Neuronal stem cell (in vitro differentiated cells): ENCODE results near the gene SLC16A4. TPM values are rescaled to one million over a fixed set of nuclear protein-coding genes. Genes with fewer than 3 reads are reported as not detected.
"Not testable (repeated sequence)": the region's sequence is repeated elsewhere in the genome, so short reads cannot be mapped to it uniquely, and the experiment has no call there.

ENCODE experiments used
- DNase-seq: peaks from one replicate; pipeline ENCODE4 v3.0.0-alpha.2; 2013; ENCODE audit warnings: low spot score
- H2AFZ ChIP-seq: one replicate; pipeline ENCODE4 v1.6.1; 2013; ENCODE audit warnings: mild to moderate bottlenecking, low read length, inconsistent platforms
- H2AK5ac ChIP-seq: 2 replicates; pipeline ENCODE4 v1.6.1; 2013; ENCODE audit warnings: low read depth, mild to moderate bottlenecking, inconsistent platforms, low read length, moderate library complexity, mixed read lengths
- H2BK120ac ChIP-seq: 2 replicates; pipeline ENCODE4 v1.6.1; 2013; ENCODE audit warnings: low read depth, mild to moderate bottlenecking, inconsistent platforms, low read length, moderate library complexity, mixed read lengths
- H2BK12ac ChIP-seq: one replicate; pipeline ENCODE4 v1.6.1; 2013; ENCODE audit warnings: low read length, inconsistent platforms
- H2BK15ac ChIP-seq: 2 replicates; pipeline ENCODE4 v1.6.1; 2013; ENCODE audit warnings: mild to moderate bottlenecking, low read length, inconsistent platforms, mixed read lengths
- H2BK5ac ChIP-seq: one replicate; pipeline ENCODE4 v1.6.1; 2013; ENCODE audit warnings: inconsistent platforms, mild to moderate bottlenecking, low read length, moderate library complexity
- H3K14ac ChIP-seq: one replicate; pipeline ENCODE4 v1.6.1; 2013; ENCODE audit warnings: low read length, inconsistent platforms
- H3K18ac ChIP-seq: 2 replicates; pipeline ENCODE4 v1.6.1; 2013; ENCODE audit warnings: low read length, inconsistent platforms
- H3K23ac ChIP-seq: 2 replicates; pipeline ENCODE4 v1.6.1; 2013; ENCODE audit warnings: low read depth, mild to moderate bottlenecking, mixed read lengths, low read length, inconsistent platforms; ENCODE audit not compliant: poor library complexity
- H3K27ac ChIP-seq: replicated peaks from 3 replicates; pipeline ENCODE4 v1.5.1; 2013; ENCODE audit warnings: low read length, inconsistent platforms
- H3K27me3 ChIP-seq, 3 experiments: 2 replicates each; pipeline ENCODE4 v1.6.1; 2013; ENCODE audit warnings: low read length in 3 of 3, mild to moderate bottlenecking in 2 of 3, inconsistent platforms in 1 of 3, low read depth in 1 of 3, mixed read lengths in 1 of 3, moderate library complexity in 1 of 3; ENCODE audit not compliant: control insufficient read depth in 3 of 3, insufficient read depth in 3 of 3
- H3K36me3 ChIP-seq, 2 donors: replicated peaks in 1 of 2; 2 replicates each; pipeline ENCODE4 v1.6.1; 2013; ENCODE audit warnings: low read length in 2 of 2; ENCODE audit not compliant: control insufficient read depth in 2 of 2, insufficient read depth in 2 of 2
- H3K4ac ChIP-seq: 2 replicates; pipeline ENCODE4 v1.6.1; 2013; ENCODE audit warnings: inconsistent platforms, mild to moderate bottlenecking, low read length, moderate library complexity
- H3K4me1 ChIP-seq, 2 donors: 1 replicate in 1 of 2; 2 replicates in 1 of 2; pipeline ENCODE4 v1.6.1; 2013; ENCODE audit warnings: low read length in 2 of 2, low read depth in 1 of 2; ENCODE audit not compliant: control insufficient read depth in 2 of 2, insufficient read depth in 1 of 2
- H3K4me2 ChIP-seq: one replicate; pipeline ENCODE4 v1.6.1; 2013; ENCODE audit warnings: mild to moderate bottlenecking, low read length, inconsistent platforms; ENCODE audit not compliant: insufficient read depth, poor library complexity, severe bottlenecking
- H3K4me3 ChIP-seq, 2 donors: 2 replicates each; pipeline ENCODE4 v1.5.1; 2013; ENCODE audit warnings: low read length in 2 of 2, mild to moderate bottlenecking in 2 of 2, inconsistent platforms in 1 of 2, moderate library complexity in 1 of 2
- H3K79me1 ChIP-seq: one replicate; pipeline ENCODE4 v1.6.1; 2013; ENCODE audit warnings: low read depth, mild to moderate bottlenecking, inconsistent platforms, low read length, moderate library complexity
- H3K9ac ChIP-seq: one replicate; pipeline ENCODE4 v1.6.1; 2013; ENCODE audit warnings: mild to moderate bottlenecking, low read depth, low read length, inconsistent platforms; ENCODE audit not compliant: poor library complexity
- H3K9me3 ChIP-seq, 2 donors: replicated peaks in 1 of 2; 2 replicates each; pipeline versions ENCODE3 to v1.6.1; 2013; ENCODE audit warnings: low read length in 2 of 2, mild to moderate bottlenecking in 2 of 2, inconsistent platforms in 1 of 2, low read depth in 1 of 2, mixed read lengths in 1 of 2, moderate library complexity in 1 of 2; ENCODE audit not compliant: control insufficient read depth in 2 of 2, insufficient read depth in 1 of 2
- H4K8ac ChIP-seq: one replicate; pipeline ENCODE4 v1.6.1; 2013; ENCODE audit warnings: low read depth, mild to moderate bottlenecking, inconsistent platforms, low read length, moderate library complexity
- H4K91ac ChIP-seq: one replicate; pipeline ENCODE4 v1.6.1; 2013; ENCODE audit warnings: low read length, low read depth, mild to moderate bottlenecking, inconsistent platforms; ENCODE audit not compliant: poor library complexity
- WGBS, 2 donors: extraction: QIAGEN DNeasy Blood & Tissue Kit; methylation state at CpG; one replicate each; pipeline ENCODE4 v1.1.7; 2013; ENCODE audit warnings: missing lambda C conversion rate in 2 of 2, mixed read lengths in 1 of 2; ENCODE audit not compliant: insufficient read length in 2 of 2, insufficient replicate concordance in 1 of 2; ENCODE audit errors: extremely low coverage in 2 of 2; 5-methylcytosine and 5-hydroxymethylcytosine counted together
- polyA plus RNA-seq, 2 experiments: library from polyadenylated mRNA; stranded (reverse); fragments of 200-250 nt; gene quantifications; one replicate each; pipeline ENCODE4 v1.2.3, GENCODE V29; 2013

The SLC16A4 gene
- 0.63 TPM for polyA plus RNA-seq (2013, experiment 1 of 2)
- 0.46 TPM for polyA plus RNA-seq (2013, experiment 2 of 2)

DNA sequence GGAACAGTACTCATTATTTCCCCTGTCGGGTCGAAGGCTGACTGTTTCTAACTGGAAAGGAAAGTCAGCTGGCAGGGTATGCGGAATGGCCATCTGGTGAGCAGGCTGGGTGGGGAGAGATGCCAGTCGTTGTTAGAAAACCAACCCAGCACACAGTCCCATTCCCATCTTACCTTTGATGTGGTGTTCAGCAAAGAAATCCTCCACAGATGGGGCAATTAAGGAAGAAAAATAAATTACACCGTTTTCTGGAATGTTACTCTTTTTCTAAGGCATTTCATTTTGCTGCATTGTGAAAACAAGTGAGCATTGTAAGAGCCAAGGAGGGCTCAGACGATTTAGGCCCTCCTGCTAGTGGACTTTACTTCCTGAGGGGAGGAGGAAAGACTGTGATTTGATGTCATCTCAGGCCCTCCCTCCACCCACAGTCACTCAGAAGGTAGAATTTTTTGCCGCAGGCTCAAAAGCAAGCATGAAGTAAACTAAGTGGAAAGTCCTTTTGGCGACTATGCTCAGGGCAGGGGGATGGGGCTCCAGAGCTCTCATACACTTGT, at the start of gene SLC16A4:
SLC16A4 (minus strand) TSS at position 335 of the 554 bp plus-strand sequence. CDS start 1,703 bp downstream, outside the sequence.
- H3K27ac ChIP-seq: no peak within 1 kb of the TSS
- no peak within 1 kb of the TSS for H3K18ac ChIP-seq
- H3K14ac ChIP-seq: no peak within 1 kb of the TSS
- H4K91ac ChIP-seq: no peak within 1 kb of the TSS
- H3K79me1 ChIP-seq: no peaks in the 10 kb centered on the region
- no peak within 1 kb of the TSS for H3K23ac ChIP-seq
- WGBS, 2 donors: no CpG with 5 or more reads among the region's 8 CpGs
- no peaks in the 10 kb centered on the region for H3K27me3 ChIP-seq
- no peak within 1 kb of the TSS for H2BK120ac ChIP-seq
- H3K4me2 ChIP-seq: no peak within 1 kb of the TSS
- H2BK15ac ChIP-seq: no peak within 1 kb of the TSS
- peaks cover 0 to 2% of the 10 kb centered on the region in 2 donors for H3K4me1 ChIP-seq
- H2AFZ ChIP-seq: peak within 1 kb of the TSS; percentile 45
- H3K9ac ChIP-seq: no peak within 1 kb of the TSS
- no peak within 1 kb of the TSS for H3K4ac ChIP-seq
- H4K8ac ChIP-seq: no peak within 1 kb of the TSS
- H3K36me3 ChIP-seq: peaks cover 0 to 15% of the 10 kb centered on the region in 2 donors
- no peak within 1 kb of the TSS for H3K4me3 ChIP-seq
- H2BK5ac ChIP-seq: no peak within 1 kb of the TSS
- H2BK12ac ChIP-seq: no peak within 1 kb of the TSS
- H3K9me3 ChIP-seq: no peaks in the 10 kb centered on the region
- no peak for DNase-seq
- no peak within 1 kb of the TSS for H2AK5ac ChIP-seq

DNA sequence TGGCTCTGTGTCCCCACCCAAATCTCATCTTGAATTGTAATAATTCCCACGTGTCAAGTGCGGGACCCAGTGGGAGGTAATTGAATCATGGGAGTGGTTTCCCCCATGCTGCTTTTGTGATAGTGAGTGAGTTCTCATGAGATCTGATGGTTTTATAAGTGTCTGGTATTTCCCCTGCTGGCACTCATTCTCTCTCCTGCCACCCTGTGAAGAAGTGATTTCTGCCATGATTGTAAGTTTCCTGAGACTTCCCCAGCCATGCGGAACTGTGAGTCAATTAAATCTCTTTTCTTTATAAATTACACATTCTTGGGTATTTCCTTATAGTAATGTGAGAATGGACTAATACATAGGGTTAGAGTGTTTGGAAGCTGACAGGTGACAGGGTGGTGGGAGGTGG, 49.0 kb upstream of the SLC16A4 start:
- DNase-seq, H3K4ac ChIP-seq, H3K27ac ChIP-seq, H3K4me3 ChIP-seq, H3K4me1 ChIP-seq, H3K9me3 ChIP-seq, H3K18ac ChIP-seq, H2AK5ac ChIP-seq, H3K9ac ChIP-seq, H2BK120ac ChIP-seq, H2BK5ac ChIP-seq, H2BK15ac ChIP-seq, H3K14ac ChIP-seq, H3K4me2 ChIP-seq, H4K8ac ChIP-seq, H4K91ac ChIP-seq, H3K23ac ChIP-seq, H3K79me1 ChIP-seq, H3K36me3 ChIP-seq, H2BK12ac ChIP-seq, H2AFZ ChIP-seq: not testable (repeated sequence)
- no CpG with 5 or more reads among the region's 3 CpGs for WGBS, 2 donors
- peaks cover 0 to 61% (median 0%) of the 10 kb centered on the region in 3 experiments for H3K27me3 ChIP-seq

DNA sequence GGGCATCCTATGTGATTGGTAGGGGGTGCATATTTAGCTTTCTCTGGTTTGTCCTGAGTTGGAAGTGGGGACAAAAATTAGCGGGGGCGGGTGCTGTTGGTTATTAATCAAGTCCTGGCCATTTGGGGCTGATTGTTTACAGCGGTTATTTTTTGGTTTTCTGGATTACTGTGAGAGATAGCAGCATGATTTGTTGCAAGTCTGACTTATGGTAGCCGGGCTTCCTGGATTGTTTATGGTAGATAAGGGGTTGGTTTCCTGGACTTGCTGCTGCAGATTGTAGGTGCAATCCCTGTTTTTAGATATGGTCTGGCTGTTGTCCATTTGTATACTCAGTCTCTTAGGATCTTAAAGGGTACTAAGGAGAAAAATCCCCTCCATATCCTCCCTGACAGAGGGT, 48.1 kb upstream of the SLC16A4 start:
- H3K4me3 ChIP-seq: no peak overlapping the region
- no CpG with 5 or more reads among the region's 4 CpGs for WGBS, 2 donors
- H2BK120ac ChIP-seq: no peak overlapping the region
- no peak overlapping the region for H2BK12ac ChIP-seq
- H4K8ac ChIP-seq: no peak overlapping the region
- H3K79me1 ChIP-seq: no peaks in the 10 kb centered on the region
- H3K27ac ChIP-seq: no peak overlapping the region
- no peak overlapping the region for H4K91ac ChIP-seq
- H3K4me1 ChIP-seq: peaks cover 0 to 4% of the 10 kb centered on the region in 2 donors
- H2BK5ac ChIP-seq: no peak overlapping the region
- H3K4ac ChIP-seq: no peak overlapping the region
- H3K14ac ChIP-seq: no peak overlapping the region
- no peak overlapping the region for H3K18ac ChIP-seq
- no peak for DNase-seq
- no peak overlapping the region for H2BK15ac ChIP-seq
- no peak overlapping the region for H3K23ac ChIP-seq
- H3K27me3 ChIP-seq: peaks cover 0 to 67% (median 0%) of the 10 kb centered on the region in 3 experiments
- no peak overlapping the region for H3K9ac ChIP-seq
- no peaks in the 10 kb centered on the region for H3K36me3 ChIP-seq
- H2AFZ ChIP-seq: no peak overlapping the region
- H2AK5ac ChIP-seq: no peak overlapping the region
- H3K9me3 ChIP-seq: no peaks in the 10 kb centered on the region
- no peak overlapping the region for H3K4me2 ChIP-seq

DNA sequence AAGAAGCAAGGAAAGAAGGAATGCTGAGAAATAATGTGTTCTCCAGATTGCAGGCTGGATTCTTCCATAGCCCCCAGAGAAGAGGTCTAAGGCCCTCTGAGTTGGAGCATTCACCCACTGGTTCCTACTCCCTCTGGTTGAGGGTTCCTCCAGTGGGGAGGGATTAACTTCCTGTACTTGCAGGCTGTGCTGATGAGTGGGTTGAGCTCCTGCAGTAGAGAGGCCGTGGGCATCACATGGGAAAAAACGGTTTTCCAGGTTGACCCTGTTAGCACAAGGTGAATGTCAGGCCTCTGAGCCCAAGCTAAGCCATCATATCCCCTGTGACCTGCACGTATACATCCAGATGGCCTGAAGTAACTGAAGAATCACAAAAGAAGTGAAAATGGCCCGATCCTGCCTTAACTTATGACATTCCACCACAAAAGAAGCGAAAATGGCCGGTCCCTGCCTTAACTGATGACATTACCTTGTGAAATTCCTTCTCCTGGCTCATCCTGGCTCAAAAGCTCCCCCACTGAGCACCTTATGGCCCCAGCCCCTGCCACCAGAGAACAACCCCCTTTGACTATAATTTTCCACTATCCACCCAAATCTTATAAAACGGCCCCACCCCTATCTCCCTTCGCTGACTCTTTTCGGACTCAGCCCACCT, 46.9 kb upstream of the SLC16A4 start:
- H3K4me1 ChIP-seq: peaks cover 0 to 10% of the 10 kb centered on the region in 2 donors
- H3K9ac ChIP-seq, H3K18ac ChIP-seq, H3K79me1 ChIP-seq, H2AK5ac ChIP-seq, H4K91ac ChIP-seq, H3K4me2 ChIP-seq, H3K27ac ChIP-seq, DNase-seq, H3K23ac ChIP-seq, H2BK120ac ChIP-seq, H3K14ac ChIP-seq, H2BK5ac ChIP-seq, H4K8ac ChIP-seq, H2AFZ ChIP-seq, H3K4me3 ChIP-seq, H2BK12ac ChIP-seq, H3K36me3 ChIP-seq, H3K4ac ChIP-seq, H2BK15ac ChIP-seq, H3K9me3 ChIP-seq: not testable (repeated sequence)
- WGBS, 2 donors: no CpG with 5 or more reads among the region's 9 CpGs
- peaks cover 0 to 57% (median 0%) of the 10 kb centered on the region in 3 experiments for H3K27me3 ChIP-seq
